ENCODE results near the gene CCDC195.

The CCDC195 gene

GRCh38 chr2:224687156-224687555 lies 29.0 kb downstream of the CCDC195 start:
- Histone ChIP-seq H3K27me3 (ENCODE audit: low read depth, low read length) (no peaks in the 10 kb centered on the region), H2AFZ (ENCODE audit: low read depth, low read length) (no peak overlapping the region), H3K4me3 (ENCODE audit: low read length) (no peak overlapping the region), H3K4me1 (ENCODE audit: low read length) (no peaks in the 10 kb centered on the region), H3K36me3 (replicated peaks; ENCODE audit: low read depth, low read length) (no peaks in the 10 kb centered on the region), H3K9ac (ENCODE audit: low read length) (no peak overlapping the region), H3K4me2 (ENCODE audit: low read length) (no peak overlapping the region), H3K9me3 (ENCODE audit: insufficient read depth, low read length) (no peaks in the 10 kb centered on the region), H4K20me1 (ENCODE audit: insufficient read depth, low read length) (no peaks in the 10 kb centered on the region), H3K79me2 (ENCODE audit: low read length) (no peaks in the 10 kb centered on the region), H3K27ac (ENCODE audit: low read length) (no peak overlapping the region)
- TF ChIP-seq EZH2phosphoT487 (IDR thresholded peaks at IDR 0.05; ENCODE audit: low read depth), result no peak
- TF ChIP-seq CTCF (IDR thresholded peaks at IDR 0.05; ENCODE audit: low read depth, low read length), result no peak

- Histone ChIP-seq H4K20me1 (ENCODE audit: insufficient read depth, low read length) (no peaks in the 10 kb centered on the region), H3K27ac (ENCODE audit: low read length) (no peak overlapping the region), H3K4me2 (ENCODE audit: low read length) (no peak overlapping the region), H3K4me1 (ENCODE audit: low read length) (no peaks in the 10 kb centered on the region), H2AFZ (ENCODE audit: low read depth, low read length) (no peak overlapping the region), H3K9ac (ENCODE audit: low read length) (no peak overlapping the region), H3K27me3 (ENCODE audit: low read depth, low read length) (no peaks in the 10 kb centered on the region), H3K9me3 (ENCODE audit: insufficient read depth, low read length) (no peaks in the 10 kb centered on the region), H3K79me2 (ENCODE audit: low read length) (no peaks in the 10 kb centered on the region), H3K36me3 (replicated peaks; ENCODE audit: low read depth, low read length) (no peaks in the 10 kb centered on the region), H3K4me3 (ENCODE audit: low read length) (no peak overlapping the region)
- TF ChIP-seq CTCF (IDR thresholded peaks at IDR 0.05; ENCODE audit: low read depth, low read length), result no peak
- TF ChIP-seq EZH2phosphoT487 (IDR thresholded peaks at IDR 0.05; ENCODE audit: low read depth), result no peak
Observed at GRCh38 chr2:224685121-224685520, 31.0 kb downstream of the CCDC195 start.

- Histone ChIP-seq H3K9ac (ENCODE audit: low read length) (no peak overlapping the region), H3K27me3 (ENCODE audit: low read depth, low read length) (no peaks in the 10 kb centered on the region), H3K36me3 (replicated peaks; ENCODE audit: low read depth, low read length) (no peaks in the 10 kb centered on the region), H3K27ac (ENCODE audit: low read length) (no peak overlapping the region), H4K20me1 (ENCODE audit: insufficient read depth, low read length) (no peaks in the 10 kb centered on the region), H3K4me3 (ENCODE audit: low read length) (no peak overlapping the region), H3K79me2 (ENCODE audit: low read length) (no peaks in the 10 kb centered on the region), H2AFZ (ENCODE audit: low read depth, low read length) (no peak overlapping the region), H3K4me2 (ENCODE audit: low read length) (no peak overlapping the region), H3K9me3 (ENCODE audit: insufficient read depth, low read length) (no peaks in the 10 kb centered on the region), H3K4me1 (ENCODE audit: low read length) (0 out of 2 replicates have a peak, but pooled peaks cover 3% of the 10 kb centered on the region)
- TF ChIP-seq CTCF (IDR thresholded peaks at IDR 0.05; ENCODE audit: low read depth, low read length) (no peak), EZH2phosphoT487 (IDR thresholded peaks at IDR 0.05; ENCODE audit: low read depth) (no peak)
Observed at GRCh38 chr2:224682134-224682533, 34.0 kb downstream of the CCDC195 start.

- H2AFZ ChIP-seq (ENCODE audit: low read depth, low read length), result no peak overlapping the region
- no peak overlapping the region for H3K27ac ChIP-seq (ENCODE audit: low read length)
- no peak overlapping the region for H3K9ac ChIP-seq (ENCODE audit: low read length)
- no peaks in the 10 kb centered on the region for H3K79me2 ChIP-seq (ENCODE audit: low read length)
- no peaks in the 10 kb centered on the region for H4K20me1 ChIP-seq (ENCODE audit: insufficient read depth, low read length)
- no peaks in the 10 kb centered on the region for H3K9me3 ChIP-seq (ENCODE audit: insufficient read depth, low read length)
- H3K4me1 ChIP-seq (ENCODE audit: low read length), result peaks cover 25% of the 10 kb centered on the region
- no peak overlapping the region for H3K4me2 ChIP-seq (ENCODE audit: low read length)
- no peaks in the 10 kb centered on the region for H3K36me3 ChIP-seq (replicated peaks; ENCODE audit: low read depth, low read length)
- no peak for TF ChIP-seq CTCF (IDR thresholded peaks at IDR 0.05; ENCODE audit: low read depth, low read length)
- TF ChIP-seq EZH2phosphoT487 (IDR thresholded peaks at IDR 0.05; ENCODE audit: low read depth), result no peak
- no peaks in the 10 kb centered on the region for H3K27me3 ChIP-seq (ENCODE audit: low read depth, low read length)
- H3K4me3 ChIP-seq (ENCODE audit: low read length), result no peak overlapping the region
Observed at GRCh38 chr2:224671731-224672130, 44.4 kb downstream of the CCDC195 start.
